HG03108 (cell line): ENCODE measurements around the gene TAPBP.
"Not testable (repeated sequence)": the region's sequence is repeated elsewhere in the genome, so short reads cannot be mapped to it uniquely, and the experiment has no call there.

Experiments
- ATAC-seq: cut with Tn5 transposase; IDR thresholded peaks from one replicate; pipeline ENCODE4 v1.9.1; 2021; ENCODE audit warnings: moderate library complexity; ENCODE audit not compliant: unreplicated experiment

Gene TAPBP

GRCh38 chr6:33277663-33278391 lies 36.1 kb downstream of the TAPBP start:
- ATAC-seq = no peak

GRCh38 chr6:33276864-33277662 lies 36.8 kb downstream of the TAPBP start, which contains the start of gene B3GALT4:
Gene B3GALT4 (plus strand): TSS chr6:33277123. CDS start chr6:33277420, 297 bp downstream.
- peak; percentile 53 for ATAC-seq

GRCh38 chr6:33276581-33276863 lies 37.4 kb downstream of the TAPBP start:
- no peak for ATAC-seq

- ATAC-seq = not testable (repeated sequence)
These were observed 37.9 kb downstream of the TAPBP start for GRCh38 chr6:33275795-33276580.

GRCh38 chr6:33273924-33274902 lies 39.7 kb downstream of the TAPBP start:
- ATAC-seq = no peak

- ATAC-seq = no peak
These were observed 40.6 kb downstream of the TAPBP start for GRCh38 chr6:33273129-33273923.

- no peak for ATAC-seq
These were observed 41.4 kb downstream of the TAPBP start for GRCh38 chr6:33272275-33273128.

GRCh38 chr6:33271468-33272274 lies 42.2 kb downstream of the TAPBP start, which contains the start of the genes RPS18 and VPS52:
Gene RPS18 (plus strand): TSS chr6:33272075. CDS start chr6:33272120, 45 bp downstream.
Gene VPS52 (minus strand): TSS chr6:33271876. CDS start chr6:33271675, 201 bp downstream.
- ATAC-seq = peak; percentile 82

GRCh38 chr6:33271117-33271467 lies 42.8 kb downstream of the TAPBP start:
- ATAC-seq = no peak

- ATAC-seq = no peak
These were observed 49.9 kb downstream of the TAPBP start for GRCh38 chr6:33264015-33264414.

- ATAC-seq = not testable (repeated sequence)
These were observed 51.4 kb downstream of the TAPBP start for GRCh38 chr6:33262490-33262889.

- no peak for ATAC-seq
These were observed 54.8 kb downstream of the TAPBP start for GRCh38 chr6:33259032-33259431.

GRCh38 chr6:33254591-33254990 lies 59.3 kb downstream of the TAPBP start:
- ATAC-seq = no peak

- ATAC-seq = no peak
These were observed 61.1 kb downstream of the TAPBP start for GRCh38 chr6:33252759-33253158.

- no peak for ATAC-seq
These were observed 62.4 kb downstream of the TAPBP start for GRCh38 chr6:33251395-33252012.

- no peak for ATAC-seq
These were observed 63.1 kb downstream of the TAPBP start for GRCh38 chr6:33250731-33251130.
